GM23338 (cell line): ENCODE data around the gene BMX. TPM values are rescaled to one million over a fixed set of nuclear protein-coding genes. Genes with fewer than 3 reads are reported as not detected.

Experiments used
- ATAC-seq: fragments of 200-7000 bp; cut with Tn5 transposase; 3 replicates; pipeline ENCODE4 v1.9.1; 2020
- DNase-seq: peaks from one replicate; pipeline ENCODE4 v3.0.0-alpha.2; 2015; ENCODE audit warnings: low spot score
- H2AFZ ChIP-seq: fragments of 200-600 bp; sonication (generic); 2 replicates; pipeline ENCODE4 v1.8.0; 2016; ENCODE audit warnings: antibody characterized with exemption, mild to moderate bottlenecking, moderate library complexity
- H3F3A ChIP-seq: fragments of 200-600 bp; sonication (generic); replicated peaks from 2 replicates; pipeline ENCODE4 v1.8.0; 2017; ENCODE audit warnings: antibody characterized with exemption, mixed run types, low read depth
- H3K27ac ChIP-seq: fragments of 200-600 bp; sonication (generic); 2 replicates; pipeline ENCODE4 v1.6.1; 2016; ENCODE audit warnings: low read depth
- H3K27me3 ChIP-seq: fragments of 200-600 bp; sonication (generic); 2 replicates; pipeline ENCODE4 v1.8.0; 2016; ENCODE audit warnings: mild to moderate bottlenecking, mixed run types, moderate library complexity; ENCODE audit not compliant: insufficient read depth
- H3K36me3 ChIP-seq: fragments of 200-600 bp; sonication (generic); 2 replicates; pipeline ENCODE4 v1.8.0; 2016; ENCODE audit warnings: mild to moderate bottlenecking; ENCODE audit not compliant: insufficient read depth
- H3K4me1 ChIP-seq: fragments of 200-600 bp; sonication (generic); 2 replicates; pipeline ENCODE4 v1.8.0; 2016; ENCODE audit warnings: mild to moderate bottlenecking, moderate library complexity; ENCODE audit not compliant: insufficient read depth
- H3K4me2 ChIP-seq: fragments of 200-600 bp; sonication (generic); 2 replicates; pipeline ENCODE4 v1.7.1; 2017; ENCODE audit warnings: mixed run types
- H3K4me3 ChIP-seq: fragments of 200-600 bp; sonication (generic); 2 replicates; pipeline ENCODE4 v1.6.1; 2016; ENCODE audit warnings: mixed run types
- H3K79me2 ChIP-seq: fragments of 200-600 bp; sonication (generic); replicated peaks from 2 replicates; pipeline ENCODE4 v1.8.0; 2017; ENCODE audit warnings: mild to moderate bottlenecking; ENCODE audit not compliant: insufficient read depth
- H3K9me2 ChIP-seq: fragments of 200-600 bp; sonication (generic); 2 replicates; pipeline ENCODE4 v1.8.0; 2017; ENCODE audit not compliant: insufficient read depth
- H4K20me1 ChIP-seq: fragments of 200-600 bp; sonication (generic); replicated peaks from 2 replicates; pipeline ENCODE4 v1.8.0; 2017; ENCODE audit warnings: mild to moderate bottlenecking; ENCODE audit not compliant: insufficient read depth
- H3K27ac Mint-ChIP-seq: 2 replicates; pipeline ENCODE4 v1.8.0; 2020; ENCODE audit warnings: inconsistent platforms, mild to moderate bottlenecking, moderate library complexity, mixed read lengths
- H3K27me3 Mint-ChIP-seq: 3 replicates; pipeline ENCODE4 v1.8.0; 2022; ENCODE audit warnings: low read depth, mild to moderate bottlenecking, moderate library complexity, mixed read lengths, inconsistent platforms; ENCODE audit not compliant: insufficient read depth, poor library complexity
- H3K36me3 Mint-ChIP-seq: 3 replicates; pipeline ENCODE4 v1.8.0; 2021; ENCODE audit warnings: low read depth, mild to moderate bottlenecking, inconsistent platforms, moderate library complexity, mixed read lengths
- H3K4me1 Mint-ChIP-seq: 3 replicates; pipeline ENCODE4 v1.8.0; 2020; ENCODE audit warnings: mild to moderate bottlenecking, inconsistent platforms, mixed read lengths
- H3K4me3 Mint-ChIP-seq: 3 replicates; pipeline ENCODE4 v1.8.0; 2021; ENCODE audit warnings: moderate library complexity, mild to moderate bottlenecking, inconsistent platforms, mixed read lengths
- H3K9me3 Mint-ChIP-seq: 3 replicates; pipeline ENCODE4 v1.8.0; 2020; ENCODE audit warnings: moderate library complexity, mild to moderate bottlenecking, inconsistent platforms, mixed read lengths
- CREB1 ChIP-seq: fragments of 250-450 bp; sonication (Bioruptor Pico); IDR thresholded peaks from 2 replicates; pipeline ENCODE4 v1.5.0; 2020; ENCODE audit warnings: low read depth, mild to moderate bottlenecking, moderate library complexity
- EZH2 ChIP-seq: fragments of 200-600 bp; sonication (generic); IDR thresholded peaks from one replicate; pipeline ENCODE4 v1.8.0; 2017; ENCODE audit warnings: antibody characterized with exemption, mild to moderate bottlenecking, low read depth; ENCODE audit not compliant: unreplicated experiment
- EZH2phosphoT487 ChIP-seq: fragments of 200-600 bp; sonication (generic); IDR thresholded peaks from one replicate; pipeline ENCODE4 v1.8.1; 2018; ENCODE audit warnings: antibody characterized with exemption; ENCODE audit not compliant: unreplicated experiment
- JUNB ChIP-seq: IDR thresholded peaks from one replicate; pipeline ENCODE4 v1.6.1; 2016; ENCODE audit warnings: antibody characterized with exemption; ENCODE audit not compliant: unreplicated experiment
- NANOG ChIP-seq: IDR thresholded peaks from 2 replicates; pipeline ENCODE4 v1.6.1; 2016; ENCODE audit warnings: antibody characterized with exemption, borderline replicate concordance
- POLR2AphosphoS5 ChIP-seq: IDR thresholded peaks from 2 replicates; pipeline ENCODE4 v1.6.1; 2016; ENCODE audit warnings: antibody characterized with exemption, low read depth
- REST ChIP-seq: IDR thresholded peaks from one replicate; pipeline ENCODE4 v1.6.1; 2018; ENCODE audit warnings: antibody characterized with exemption; ENCODE audit not compliant: unreplicated experiment
- STAT1 ChIP-seq: IDR thresholded peaks from one replicate; pipeline ENCODE4 v1.6.1; 2016; ENCODE audit warnings: antibody characterized with exemption; ENCODE audit not compliant: unreplicated experiment
- ZNF114 ChIP-seq: fragments of 250-450 bp; sonication (Bioruptor Pico); IDR thresholded peaks from 2 replicates; pipeline ENCODE4 v1.5.0; 2020; ENCODE audit warnings: mild to moderate bottlenecking, moderate library complexity
- ZNF331 ChIP-seq: fragments of 250-450 bp; sonication (Bioruptor Pico); IDR thresholded peaks from 2 replicates; pipeline ENCODE4 v1.5.0; 2020; ENCODE audit warnings: low read depth, mild to moderate bottlenecking, moderate library complexity
- ZNF462 ChIP-seq: fragments of 250-450 bp; sonication (Bioruptor Pico); IDR thresholded peaks from 2 replicates; pipeline ENCODE4 v1.5.0; 2020; ENCODE audit warnings: mild to moderate bottlenecking, moderate library complexity
- polyA plus RNA-seq: library from polyadenylated mRNA; unstranded; fragments of >200 nt; fragmentation: Nextera tagmentation; extraction: Ambion mirVana; gene quantifications from 2 replicates; pipeline ENCODE4 v1.2.1, GENCODE V29; 2016
- total RNA-seq: library from RNA; depleted of rRNA; stranded (reverse); fragments of >200 nt; shearing (Covaris generic); gene quantifications from 2 replicates; pipeline ENCODE4 v1.2.3, GENCODE V29; 2014
- TF ChIP-seq, protein P1 (sequence below), 2 experiments: fragments of 200-600 bp in 1 of 2; sonication (generic) in 1 of 2; conservative IDR thresholded peaks; 2 replicates each; pipeline versions ENCODE4 v1.5.1 to v1.6.1; 2016 to 2017; ENCODE audit warnings: antibody characterized with exemption in 2 of 2, low read depth in 2 of 2, mild to moderate bottlenecking in 2 of 2, moderate library complexity in 1 of 2
- TF ChIP-seq, protein P2 (sequence below): IDR thresholded peaks from 2 replicates; pipeline ENCODE4 v1.6.1; 2016; ENCODE audit warnings: antibody characterized with exemption

Gene BMX
- total and polyA plus RNA-seq, 2 experiments from 2014 or later = not detected

- no peak for TF ChIP-seq ZNF462 (CRISPR knock-in tag)
- no peak for TF ChIP-seq CREB1 (CRISPR knock-in tag)
- no peak for TF ChIP-seq ZNF331 (CRISPR knock-in tag)
Observed at GRCh38 chrX:15559227-15559626, 58.6 kb downstream of the BMX start (continued).

- peaks cover 6% of the 10 kb centered on the region; the same call in 2 of the 3 replicates for H3K4me1 Mint-ChIP-seq
- no peaks in the 10 kb centered on the region for H3K36me3 Mint-ChIP-seq
- no peak overlapping the region for H3K27ac Mint-ChIP-seq
- H3K4me3 Mint-ChIP-seq = no peak overlapping the region
- no peaks in the 10 kb centered on the region for H3K36me3 ChIP-seq
- no peak overlapping the region for H3K4me3 ChIP-seq
- ATAC-seq (no peak), DNase-seq (no peak)
- H3K27me3 ChIP-seq = no peaks in the 10 kb centered on the region
- H3K9me2 ChIP-seq = no peaks in the 10 kb centered on the region
- no peaks in the 10 kb centered on the region for H3K79me2 ChIP-seq
- no peak overlapping the region for H2AFZ ChIP-seq
- no peaks in the 10 kb centered on the region for H3K9me3 Mint-ChIP-seq
- no peak overlapping the region for H3K27ac ChIP-seq
- no peaks in the 10 kb centered on the region for H4K20me1 ChIP-seq
- no peaks in the 10 kb centered on the region for H3F3A ChIP-seq
- H3K4me1 ChIP-seq = no peaks in the 10 kb centered on the region
- H3K27me3 Mint-ChIP-seq = no peaks in the 10 kb centered on the region
- no peak overlapping the region for H3K4me2 ChIP-seq
- TF ChIP-seq, protein P1, sequence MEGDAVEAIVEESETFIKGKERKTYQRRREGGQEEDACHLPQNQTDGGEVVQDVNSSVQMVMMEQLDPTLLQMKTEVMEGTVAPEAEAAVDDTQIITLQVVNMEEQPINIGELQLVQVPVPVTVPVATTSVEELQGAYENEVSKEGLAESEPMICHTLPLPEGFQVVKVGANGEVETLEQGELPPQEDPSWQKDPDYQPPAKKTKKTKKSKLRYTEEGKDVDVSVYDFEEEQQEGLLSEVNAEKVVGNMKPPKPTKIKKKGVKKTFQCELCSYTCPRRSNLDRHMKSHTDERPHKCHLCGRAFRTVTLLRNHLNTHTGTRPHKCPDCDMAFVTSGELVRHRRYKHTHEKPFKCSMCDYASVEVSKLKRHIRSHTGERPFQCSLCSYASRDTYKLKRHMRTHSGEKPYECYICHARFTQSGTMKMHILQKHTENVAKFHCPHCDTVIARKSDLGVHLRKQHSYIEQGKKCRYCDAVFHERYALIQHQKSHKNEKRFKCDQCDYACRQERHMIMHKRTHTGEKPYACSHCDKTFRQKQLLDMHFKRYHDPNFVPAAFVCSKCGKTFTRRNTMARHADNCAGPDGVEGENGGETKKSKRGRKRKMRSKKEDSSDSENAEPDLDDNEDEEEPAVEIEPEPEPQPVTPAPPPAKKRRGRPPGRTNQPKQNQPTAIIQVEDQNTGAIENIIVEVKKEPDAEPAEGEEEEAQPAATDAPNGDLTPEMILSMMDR (conservative IDR thresholded peaks at IDR 0.05; ENCODE audit: low read depth in 2 of 2) = no peak
- TF ChIP-seq REST (no peak), POLR2AphosphoS5 (no peak), STAT1 (no peak), CREB1 (CRISPR knock-in tag) (no peak), EZH2 (no peak), ZNF331 (CRISPR knock-in tag) (no peak), ZNF114 (CRISPR knock-in tag) (no peak), JUNB (no peak), EZH2phosphoT487 (no peak), NANOG (no peak)
- TF ChIP-seq, protein P2, sequence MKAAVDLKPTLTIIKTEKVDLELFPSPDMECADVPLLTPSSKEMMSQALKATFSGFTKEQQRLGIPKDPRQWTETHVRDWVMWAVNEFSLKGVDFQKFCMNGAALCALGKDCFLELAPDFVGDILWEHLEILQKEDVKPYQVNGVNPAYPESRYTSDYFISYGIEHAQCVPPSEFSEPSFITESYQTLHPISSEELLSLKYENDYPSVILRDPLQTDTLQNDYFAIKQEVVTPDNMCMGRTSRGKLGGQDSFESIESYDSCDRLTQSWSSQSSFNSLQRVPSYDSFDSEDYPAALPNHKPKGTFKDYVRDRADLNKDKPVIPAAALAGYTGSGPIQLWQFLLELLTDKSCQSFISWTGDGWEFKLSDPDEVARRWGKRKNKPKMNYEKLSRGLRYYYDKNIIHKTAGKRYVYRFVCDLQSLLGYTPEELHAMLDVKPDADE = no peak
Observed at GRCh38 chrX:15560924-15561323, 60.3 kb downstream of the BMX start.
